Muscle of arm (tissue), 14 donors: ENCODE results near the gene TMEM156. TPM values are rescaled to one million over a fixed set of nuclear protein-coding genes. Genes with fewer than 3 reads are reported as not detected.
A peak's percentile ranks its signal among the peaks of the same experiment; 100 is the strongest.

Experiments used
- DNase-seq: peaks from one replicate; pipeline ENCODE4 v3.0.0-alpha.2; 2013
- long read RNA-seq, 11 donors: transcript quantifications; one replicate each; lab custom pipeline, GENCODE V29; 2026
- polyA plus RNA-seq, 12 donors: library from polyadenylated mRNA; unstranded; fragments of 120-200 nt; gene quantifications; one replicate each; pipeline ENCODE4 v1.2.1, GENCODE V29; 2013; ENCODE audit not compliant: insufficient read length in 12 of 12

The TMEM156 gene, protein sequence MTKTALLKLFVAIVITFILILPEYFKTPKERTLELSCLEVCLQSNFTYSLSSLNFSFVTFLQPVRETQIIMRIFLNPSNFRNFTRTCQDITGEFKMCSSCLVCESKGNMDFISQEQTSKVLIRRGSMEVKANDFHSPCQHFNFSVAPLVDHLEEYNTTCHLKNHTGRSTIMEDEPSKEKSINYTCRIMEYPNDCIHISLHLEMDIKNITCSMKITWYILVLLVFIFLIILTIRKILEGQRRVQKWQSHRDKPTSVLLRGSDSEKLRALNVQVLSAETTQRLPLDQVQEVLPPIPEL
- 1 to 10 TPM in 1 of 12 donors, under 1 TPM in 9, not detected in 2; 0.10 to 1.8 (median 0.19) TPM for polyA plus RNA-seq
- long read RNA-seq, donor 1 = 0 reads
- long read RNA-seq, donor 2 = 0 reads
- long read RNA-seq, donor 3 = 0 reads
- long read RNA-seq, donor 4 = 0 reads
- long read RNA-seq, donor 5 = 0 reads
- long read RNA-seq, donor 6 = 0 reads
- long read RNA-seq, donor 7 = 0 reads
- long read RNA-seq, donor 8 = 0 reads
- long read RNA-seq, donor 9 = 0 reads
- long read RNA-seq, donor 10 = 0 reads
- long read RNA-seq, donor 11 = 0 reads

DNA sequence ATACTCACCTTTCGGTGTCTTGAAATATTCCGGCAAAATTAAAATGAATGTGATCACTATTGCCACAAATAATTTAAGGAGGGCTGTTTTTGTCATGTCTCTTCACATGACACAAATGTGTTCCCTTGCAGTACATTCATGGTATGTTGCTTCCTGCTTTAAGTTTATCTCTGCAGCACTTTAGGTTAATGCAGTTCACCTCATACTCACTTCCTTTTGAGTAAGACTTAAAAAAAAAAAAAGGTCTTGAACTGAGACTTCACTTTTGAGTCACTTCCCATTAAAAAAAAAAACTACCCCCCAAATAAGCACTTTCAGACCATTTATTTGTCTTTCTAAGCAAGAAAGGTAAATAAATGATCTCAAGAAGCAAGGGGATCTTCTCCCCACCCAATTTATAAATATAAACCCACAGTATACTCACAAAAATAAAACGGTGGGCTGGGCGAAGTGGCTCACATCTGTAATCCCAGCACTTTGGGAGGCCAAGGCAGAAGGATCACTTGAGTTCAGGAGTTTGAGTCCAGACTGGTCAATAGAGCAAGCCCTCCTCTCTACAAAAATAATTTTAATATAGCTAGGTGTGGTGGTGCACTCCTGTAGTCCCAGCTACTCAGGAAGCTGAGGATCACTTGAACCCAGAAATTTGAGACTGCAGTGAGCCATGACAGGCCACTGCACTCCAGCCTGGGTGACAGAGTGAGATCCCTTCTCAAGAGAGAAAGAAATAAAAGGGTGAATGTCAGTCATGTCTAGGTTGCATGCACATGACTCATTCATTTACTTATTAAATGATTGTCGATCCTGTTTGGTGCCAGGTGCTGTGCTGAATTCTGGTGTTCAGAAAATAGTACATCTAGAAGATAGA lies at the start of gene TMEM156:
Gene TMEM156, minus strand, starts transcription at position 192 of the 868 bp plus-strand sequence. Its CDS starts 96 bp downstream, at position 96.
- DNase-seq = no peak

DNA sequence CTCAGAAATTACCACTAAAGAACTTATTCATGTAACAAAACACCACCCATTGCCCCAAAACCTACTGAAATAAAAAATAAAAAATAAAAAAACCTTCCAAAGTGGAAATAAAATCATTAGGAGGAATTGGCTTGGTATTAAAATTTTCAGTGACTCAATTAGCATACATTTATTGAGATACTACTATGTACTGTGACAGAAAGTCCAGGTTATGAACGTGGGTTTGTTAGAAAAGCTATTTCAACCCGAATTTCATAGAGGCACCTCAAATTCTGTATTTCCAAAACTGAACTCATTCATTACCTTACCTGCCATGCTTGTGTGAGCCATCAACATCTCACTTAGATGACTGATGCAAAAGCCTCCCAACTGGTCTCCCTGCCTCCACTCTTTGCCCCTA lies 46.6 kb upstream of the TMEM156 start:
- DNase-seq = no peak

DNA sequence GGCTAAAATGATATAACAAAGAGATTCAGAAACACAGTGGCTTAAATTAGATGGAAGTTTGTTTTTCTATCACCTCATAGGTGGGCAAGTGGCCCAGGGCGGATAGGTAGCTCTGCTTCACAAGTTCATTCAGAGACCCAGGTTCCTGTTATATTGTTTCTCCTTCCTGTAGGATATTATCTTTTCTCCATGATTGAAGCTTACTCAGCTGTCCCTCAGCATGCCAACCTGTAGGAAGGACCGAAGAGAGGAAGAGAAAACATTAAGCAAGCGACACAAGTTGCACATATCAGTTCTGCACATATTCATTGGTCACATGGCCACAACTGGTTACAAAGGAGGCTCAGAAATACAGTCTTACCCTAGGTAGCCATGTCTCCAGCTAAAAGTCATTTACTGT lies 36.7 kb upstream of the TMEM156 start:
- no peak for DNase-seq

DNA sequence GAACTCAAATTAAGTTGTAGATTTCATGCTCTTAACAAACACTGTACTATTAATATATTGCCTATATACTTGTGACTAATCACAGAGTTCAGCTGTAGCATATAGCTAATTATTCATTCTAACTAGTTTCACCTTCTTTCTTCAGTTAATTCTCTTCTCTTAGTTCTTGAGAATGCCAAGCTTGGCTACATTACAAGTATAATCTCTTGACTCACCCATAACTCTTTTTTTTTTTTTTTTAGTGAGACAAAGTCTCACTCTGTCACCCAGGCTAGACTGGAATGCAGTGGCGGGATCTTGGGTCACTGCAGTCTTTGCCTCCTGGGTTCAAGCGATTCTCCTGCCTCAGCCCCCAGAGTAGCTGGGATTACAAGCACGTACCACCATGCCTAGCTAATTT lies 35.2 kb upstream of the TMEM156 start:
- DNase-seq = no peak

DNA sequence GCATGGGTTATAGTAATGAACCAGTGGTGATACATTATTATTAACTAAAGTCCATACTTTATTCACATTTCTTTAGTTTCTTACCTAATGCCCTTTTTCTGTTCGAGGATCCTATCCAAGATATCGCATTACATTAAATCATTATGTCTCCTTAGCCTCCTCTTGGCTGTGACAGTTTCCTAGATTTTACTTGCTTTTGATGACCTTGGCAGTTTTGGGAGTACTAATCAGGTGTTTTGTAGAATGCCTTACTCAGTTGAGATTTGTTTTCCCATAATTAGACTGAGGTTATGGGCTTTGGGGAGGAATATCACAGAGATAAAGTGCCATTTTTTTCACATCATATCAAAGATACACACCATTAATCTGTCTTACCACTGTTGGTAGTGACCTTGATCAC lies 34.8 kb upstream of the TMEM156 start:
- no peak for DNase-seq

DNA sequence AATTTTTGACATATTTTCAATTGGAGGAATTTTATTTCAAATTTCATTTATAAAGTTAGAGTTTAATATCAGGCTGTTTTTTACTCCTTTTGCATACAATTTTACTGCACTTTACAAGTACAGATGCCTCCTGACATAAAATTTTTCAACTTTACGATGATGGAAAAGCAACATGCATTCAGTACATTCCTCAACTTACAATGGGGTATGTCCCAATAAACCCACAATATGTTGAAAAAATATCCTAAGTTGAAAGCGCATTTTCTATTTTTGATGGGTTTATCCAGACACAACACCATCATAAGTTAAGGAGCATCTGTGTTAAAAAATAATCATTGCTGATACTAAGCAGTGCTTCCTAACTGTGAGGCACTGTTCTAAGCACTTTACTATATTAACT lies 34.2 kb upstream of the TMEM156 start:
- DNase-seq = no peak

DNA sequence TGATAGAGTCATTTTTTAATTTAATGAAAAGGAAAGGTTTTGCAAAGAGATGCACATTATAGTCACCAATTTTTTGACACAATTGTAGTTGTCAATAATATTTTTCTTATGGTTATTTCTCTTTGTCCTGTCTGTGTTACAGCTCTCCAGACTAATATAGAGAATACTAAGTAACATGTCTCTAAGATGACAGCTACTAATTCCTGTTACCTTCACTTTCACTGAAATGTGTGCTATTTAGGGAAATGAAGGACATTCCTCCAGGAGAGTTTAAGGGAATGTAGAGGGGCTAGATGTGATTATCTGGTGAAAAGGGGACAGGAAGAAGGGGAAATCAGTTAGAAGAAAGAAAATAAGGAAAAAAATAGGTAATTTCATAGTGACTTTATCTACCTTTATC lies 31.2 kb upstream of the TMEM156 start:
- DNase-seq = no peak

DNA sequence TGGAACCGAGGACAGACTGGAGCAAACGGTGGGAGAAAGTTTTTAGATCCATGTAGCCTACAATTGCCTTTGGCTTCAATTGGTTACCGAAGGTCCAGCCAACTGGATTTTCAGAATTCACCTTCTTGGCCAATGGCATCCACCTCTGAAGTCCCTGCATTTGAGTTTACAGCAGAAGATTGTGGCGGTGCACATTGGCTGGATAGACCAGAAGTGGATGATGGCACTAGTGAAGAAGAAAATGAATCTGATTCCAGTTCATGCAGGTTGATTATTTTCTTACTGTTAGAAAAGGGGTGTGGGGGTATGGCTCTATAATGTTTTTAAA lies 30.5 kb upstream of the TMEM156 start:
- DNase-seq = no peak

DNA sequence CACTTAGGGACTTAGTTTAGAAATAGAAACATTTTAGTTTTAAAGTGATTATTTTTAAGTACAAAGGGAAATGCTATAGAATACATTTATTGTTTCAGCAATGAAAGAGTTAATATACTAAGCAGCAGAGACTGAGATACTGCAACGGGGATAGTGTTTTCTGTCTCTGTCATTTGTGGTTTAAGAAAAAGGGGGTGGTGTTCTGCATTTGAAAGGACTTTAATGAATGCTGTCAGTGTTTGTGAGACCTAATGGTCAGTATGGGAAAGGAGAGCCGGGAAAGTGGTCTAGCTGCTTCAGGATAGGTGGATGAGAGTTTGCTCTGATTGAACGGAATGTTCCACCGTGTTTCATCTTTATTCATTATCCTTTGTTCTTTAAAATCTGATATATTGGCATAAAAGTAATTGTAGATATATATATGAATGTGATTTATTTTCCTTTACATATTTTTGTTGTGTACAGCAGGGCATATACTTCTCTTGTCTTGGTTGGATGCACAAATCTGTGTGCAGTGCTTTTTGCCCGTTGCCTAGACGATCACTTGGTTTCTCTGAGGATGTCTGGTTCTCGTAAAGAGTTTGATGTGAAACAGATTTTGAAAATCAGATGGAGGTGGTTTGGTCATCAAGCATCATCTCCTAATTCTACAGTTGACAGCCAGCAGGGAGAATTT lies 30.0 kb upstream of the TMEM156 start, which contains the start of gene KLHL5:
Gene KLHL5, plus strand, starts transcription at position 139 of the 676 bp plus-strand sequence. Its CDS starts 421 bp downstream, at position 560.
- no peak for DNase-seq

DNA sequence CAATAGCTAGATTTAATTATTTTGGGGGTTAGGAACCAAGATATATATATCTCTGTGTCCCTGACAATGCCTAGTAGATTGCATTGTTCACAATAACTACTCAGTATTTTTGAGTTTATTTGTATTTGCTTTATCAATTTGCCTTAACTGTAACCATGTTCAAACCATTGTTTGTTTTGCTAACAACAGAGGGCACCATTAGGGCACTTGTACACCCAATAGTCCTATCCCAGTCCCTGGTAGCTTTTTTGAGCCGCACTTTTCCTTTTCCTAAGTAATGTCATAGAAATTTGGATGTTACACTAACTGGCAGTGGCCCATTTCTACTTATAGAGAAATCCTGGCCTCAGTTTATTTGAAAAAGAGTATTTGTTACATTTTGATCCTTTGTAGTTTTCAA lies 29.2 kb upstream of the TMEM156 start:
- no peak for DNase-seq

DNA sequence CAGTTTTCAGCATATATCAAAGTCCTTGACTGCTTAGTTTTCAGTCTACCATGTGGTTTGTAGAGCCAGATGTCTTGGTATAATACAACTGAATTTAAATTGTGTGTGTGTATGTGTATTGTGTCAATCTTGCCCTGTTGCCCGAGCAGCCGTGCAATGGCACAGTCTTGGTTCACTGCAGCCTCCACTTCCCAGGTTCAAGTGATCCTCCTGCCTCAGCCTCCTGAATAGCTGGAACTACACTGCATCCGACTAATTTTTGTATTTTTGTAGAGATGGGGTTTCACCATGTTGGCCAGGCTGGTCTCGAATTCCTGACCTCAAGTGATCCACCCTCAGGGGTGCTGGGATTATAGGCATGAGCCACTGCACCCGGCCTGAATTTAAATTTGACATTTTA lies 23.8 kb upstream of the TMEM156 start:
- DNase-seq = no peak

DNA sequence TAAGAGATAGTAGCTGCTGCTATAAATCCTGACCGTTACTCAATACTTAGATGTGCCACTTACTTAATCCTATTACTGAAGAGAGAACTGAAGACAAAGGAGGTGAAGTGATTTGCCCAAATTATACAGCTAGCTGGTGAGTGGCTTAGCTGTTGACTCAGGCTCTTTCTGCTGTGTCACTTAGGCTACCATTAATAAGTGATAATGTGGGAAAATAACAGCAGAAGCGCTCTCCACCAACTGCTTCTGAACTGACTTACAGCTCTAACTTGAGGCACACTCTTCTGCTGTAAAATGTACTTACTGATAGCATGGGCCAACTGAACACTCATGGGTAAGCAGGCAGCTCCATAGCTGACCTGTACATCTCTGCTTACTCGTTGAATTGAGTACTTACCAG lies 22.3 kb upstream of the TMEM156 start:
- no peak for DNase-seq

DNA sequence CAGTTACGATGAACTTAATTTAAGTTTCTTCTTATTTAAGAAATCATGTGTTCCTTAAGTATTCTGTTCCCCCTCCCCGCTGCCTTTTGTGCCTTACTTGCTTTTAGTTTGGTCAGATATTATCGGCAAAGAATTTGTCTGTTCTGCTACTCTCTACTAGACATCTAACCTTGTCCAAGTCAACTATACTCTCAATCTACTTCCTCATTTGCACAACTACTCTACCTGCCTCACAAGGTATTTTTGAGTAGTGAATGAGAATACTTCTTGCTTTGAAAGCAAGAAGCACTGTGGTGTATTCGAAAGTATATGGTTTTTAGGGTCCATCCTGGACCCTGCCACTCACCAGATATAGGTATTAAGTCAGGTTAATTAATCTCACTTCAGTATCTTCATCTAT lies 21.8 kb upstream of the TMEM156 start:
- no peak for DNase-seq

DNA sequence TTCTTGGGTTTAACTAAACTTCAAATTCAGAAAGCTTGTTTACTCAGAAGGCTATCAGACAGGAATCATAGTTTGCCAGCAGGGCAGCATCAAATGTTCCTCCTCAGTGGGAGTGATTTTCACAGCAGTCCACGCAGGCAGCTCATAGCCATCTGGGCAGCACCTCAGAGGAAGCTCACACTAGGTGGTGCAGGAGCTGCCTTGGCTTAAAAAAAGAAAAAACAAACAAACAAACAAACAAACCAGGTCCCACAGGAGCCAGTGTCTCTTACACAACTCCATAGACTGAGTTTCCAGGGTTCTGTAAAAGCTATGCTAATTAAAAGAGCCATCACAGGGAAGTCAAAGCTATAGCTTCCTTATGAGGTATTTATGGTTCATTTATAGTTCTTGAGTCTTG lies 19.3 kb upstream of the TMEM156 start:
- no peak for DNase-seq

DNA sequence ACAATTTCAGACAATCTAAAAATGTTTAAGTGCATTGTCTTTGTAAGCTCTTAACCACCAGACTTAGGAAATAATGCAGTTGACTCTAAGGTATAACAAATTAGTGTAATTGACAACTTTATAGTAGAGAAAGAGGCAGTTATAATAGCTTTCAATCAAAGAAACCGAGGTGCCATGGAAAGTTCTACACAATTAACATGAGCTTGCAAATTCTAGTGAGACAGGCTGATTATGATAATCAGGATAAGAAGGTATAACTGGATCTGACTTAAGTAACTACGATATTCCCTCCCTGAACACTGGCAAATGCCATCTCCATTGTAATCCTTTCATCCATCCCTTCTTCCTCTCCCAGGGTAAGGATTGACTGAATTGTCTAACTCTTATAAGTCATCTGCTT lies 18.4 kb upstream of the TMEM156 start:
- DNase-seq = no peak

DNA sequence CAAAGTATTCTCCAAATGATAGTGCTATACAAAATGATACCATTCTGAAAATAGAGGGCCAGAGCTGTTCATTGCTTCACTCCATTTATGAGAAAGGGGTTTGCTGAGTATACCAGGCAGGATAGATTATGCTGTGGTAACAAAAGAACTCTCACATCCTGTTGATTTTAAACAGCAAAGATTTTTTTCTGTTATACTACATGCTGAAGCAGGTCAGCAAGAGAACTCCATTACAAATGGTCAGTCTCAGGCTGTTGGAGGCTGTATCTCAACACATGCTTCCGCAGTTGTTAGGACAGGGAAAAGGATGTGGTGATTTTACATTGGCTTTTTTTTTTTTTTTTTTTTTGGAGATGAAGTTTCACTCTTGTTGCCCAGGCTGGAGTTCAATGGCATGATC lies 16.1 kb upstream of the TMEM156 start:
- DNase-seq = no peak

DNA sequence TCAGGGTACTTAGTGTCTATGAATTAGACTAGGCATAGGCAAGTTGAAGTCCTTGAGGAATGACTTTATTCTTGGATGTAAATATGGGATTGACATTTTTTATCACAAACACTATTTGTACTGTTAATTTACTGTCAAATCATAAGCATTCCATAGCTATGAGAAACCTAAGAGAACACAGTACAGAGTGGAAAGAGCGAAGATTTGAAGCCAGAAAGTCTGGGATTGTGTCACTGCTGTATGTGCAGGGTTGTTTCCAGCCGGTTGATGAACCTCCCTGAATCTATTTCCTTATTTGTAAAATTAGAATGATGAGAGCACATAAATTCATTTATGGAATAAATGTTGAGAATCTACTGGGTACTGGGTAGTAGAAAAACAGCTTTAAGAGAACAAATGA lies 15.5 kb upstream of the TMEM156 start:
- no peak for DNase-seq

DNA sequence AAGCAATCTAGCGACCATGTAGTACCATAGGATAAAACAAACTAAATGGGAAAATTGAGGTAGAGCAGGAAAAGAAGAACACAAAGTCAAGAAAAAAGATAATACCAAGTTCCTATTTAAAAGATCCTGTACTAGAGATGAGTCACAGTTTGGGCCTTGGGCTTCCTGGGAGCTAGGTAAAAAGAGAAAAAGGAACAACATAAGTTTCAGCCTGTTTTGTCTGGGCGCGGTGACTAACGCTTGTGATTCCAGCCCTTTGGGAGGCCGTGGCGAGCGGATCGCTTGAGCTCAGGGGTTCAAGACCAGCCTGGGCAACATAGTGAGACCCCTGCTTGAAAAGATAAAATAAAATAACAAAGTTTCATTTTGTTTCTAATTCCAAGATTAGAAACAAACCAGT lies 14.0 kb upstream of the TMEM156 start:
- no peak for DNase-seq

DNA sequence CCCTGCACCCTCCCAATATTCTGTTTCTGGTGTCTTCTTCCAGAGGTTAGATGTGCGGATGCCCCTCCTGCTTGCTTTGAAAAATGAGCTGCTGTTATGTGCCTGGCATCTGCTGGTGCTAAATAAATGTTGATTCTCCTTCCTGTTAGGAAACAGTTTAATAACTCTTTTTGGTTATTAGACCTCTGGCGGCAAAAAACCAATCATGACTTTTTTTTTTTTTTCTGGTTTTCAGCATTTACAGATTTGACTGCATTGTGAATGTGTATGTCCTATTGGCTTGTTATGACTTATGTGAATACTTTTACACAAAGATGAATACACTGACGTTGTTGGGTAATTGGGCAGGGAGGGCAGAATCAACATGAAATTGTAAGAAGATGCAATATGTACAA lies 13.6 kb upstream of the TMEM156 start:
- no peak for DNase-seq

DNA sequence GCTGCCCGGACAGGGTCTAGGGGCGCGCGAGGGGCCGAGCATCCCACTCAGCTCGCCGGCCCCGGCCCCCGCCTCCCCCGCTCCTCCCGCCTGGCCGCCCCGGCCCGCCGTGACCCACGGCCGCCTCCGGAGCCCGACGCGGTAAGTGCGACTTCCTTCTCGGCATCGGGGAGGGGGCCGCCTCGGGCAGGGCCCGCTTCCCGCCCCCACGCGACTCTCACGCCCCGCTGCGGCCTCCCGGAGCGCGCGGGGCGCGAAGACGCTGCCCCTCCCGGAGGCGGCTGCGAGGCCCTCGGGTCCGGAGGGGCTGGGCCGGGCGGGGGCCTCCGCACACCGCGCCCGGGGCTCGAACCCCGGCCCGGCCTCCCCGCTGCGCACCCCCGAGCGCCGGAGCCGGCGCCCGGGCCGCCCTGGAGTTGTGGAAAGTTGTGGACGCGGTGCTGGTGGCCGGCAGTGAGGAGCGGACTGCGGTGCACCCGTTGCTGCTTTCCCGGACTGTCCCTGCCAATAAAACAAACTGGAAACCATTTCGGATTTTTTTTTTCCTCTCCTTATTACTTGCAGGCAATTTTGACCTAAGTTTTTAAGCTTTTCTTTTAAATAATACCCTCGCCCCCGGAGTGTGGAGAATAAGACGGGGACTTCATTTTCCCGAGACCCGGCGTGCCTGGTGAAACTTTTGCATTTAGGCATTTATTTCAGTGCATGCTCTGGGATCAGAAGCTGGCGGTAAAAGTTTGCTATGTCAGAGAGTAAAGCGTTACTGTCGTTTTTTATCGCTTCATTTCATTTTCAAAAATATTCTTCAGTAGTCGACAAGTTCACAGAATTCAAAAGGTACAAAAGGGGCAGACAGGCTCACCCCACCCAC lies 13.0 kb upstream of the TMEM156 start:
- DNase-seq = peak; percentile 34

DNA sequence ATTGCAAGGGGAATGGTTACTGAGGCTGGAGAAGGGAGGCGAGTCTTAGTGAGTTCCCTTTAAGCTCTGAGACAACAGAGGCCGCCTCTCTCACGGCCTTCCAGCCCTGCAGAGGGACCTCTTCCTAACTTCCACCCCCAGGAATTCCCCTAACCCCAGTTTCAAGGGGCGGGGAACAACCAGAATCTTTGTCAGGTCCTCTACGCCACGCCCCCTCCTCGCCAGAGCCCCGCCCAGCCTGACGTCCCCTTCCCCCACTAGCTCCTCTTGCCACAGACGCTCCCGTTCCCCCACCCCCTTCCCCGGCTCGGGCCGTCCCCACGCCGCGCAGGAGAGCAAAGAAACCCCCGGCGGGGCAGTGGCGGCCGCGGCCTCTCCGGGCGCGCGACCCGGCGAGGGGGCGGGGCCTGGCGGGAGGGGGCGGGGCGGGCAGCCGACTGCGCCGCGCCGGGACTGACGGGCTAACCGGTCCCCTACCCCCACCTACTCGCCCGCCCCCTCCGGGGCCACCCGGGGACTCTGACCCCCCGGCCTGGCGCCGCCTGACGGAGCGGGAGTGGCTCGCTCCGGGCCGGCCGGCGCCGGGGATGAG lies 12.3 kb upstream of the TMEM156 start:
- DNase-seq = peak; percentile 86
